Retinal pigment epithelial cell (primary cell): ENCODE results near the gene FBLN5.
"Not testable (repeated sequence)": the region's sequence is repeated elsewhere in the genome, so short reads cannot be mapped to it uniquely, and the experiment has no call there.

Experiments
- DNase-seq: peaks from one replicate; pipeline ENCODE4 v3.0.0-alpha.2; 2010; ENCODE audit warnings: low read depth
- H3K4me3 ChIP-seq: 2 replicates; pipeline ENCODE4 v1.5.1; 2011; ENCODE audit warnings: mild to moderate bottlenecking, low read length, control low read depth, moderate library complexity
- TF ChIP-seq, protein P1 (sequence below): conservative IDR thresholded peaks from 2 replicates; pipeline ENCODE4 v1.5.1; 2011; ENCODE audit warnings: low read depth, low read length, control low read depth, inconsistent platforms

FBLN5 gene

GRCh38 chr14:91872011-91872501, 75.4 kb downstream of the FBLN5 start:
- TF ChIP-seq, protein P1, sequence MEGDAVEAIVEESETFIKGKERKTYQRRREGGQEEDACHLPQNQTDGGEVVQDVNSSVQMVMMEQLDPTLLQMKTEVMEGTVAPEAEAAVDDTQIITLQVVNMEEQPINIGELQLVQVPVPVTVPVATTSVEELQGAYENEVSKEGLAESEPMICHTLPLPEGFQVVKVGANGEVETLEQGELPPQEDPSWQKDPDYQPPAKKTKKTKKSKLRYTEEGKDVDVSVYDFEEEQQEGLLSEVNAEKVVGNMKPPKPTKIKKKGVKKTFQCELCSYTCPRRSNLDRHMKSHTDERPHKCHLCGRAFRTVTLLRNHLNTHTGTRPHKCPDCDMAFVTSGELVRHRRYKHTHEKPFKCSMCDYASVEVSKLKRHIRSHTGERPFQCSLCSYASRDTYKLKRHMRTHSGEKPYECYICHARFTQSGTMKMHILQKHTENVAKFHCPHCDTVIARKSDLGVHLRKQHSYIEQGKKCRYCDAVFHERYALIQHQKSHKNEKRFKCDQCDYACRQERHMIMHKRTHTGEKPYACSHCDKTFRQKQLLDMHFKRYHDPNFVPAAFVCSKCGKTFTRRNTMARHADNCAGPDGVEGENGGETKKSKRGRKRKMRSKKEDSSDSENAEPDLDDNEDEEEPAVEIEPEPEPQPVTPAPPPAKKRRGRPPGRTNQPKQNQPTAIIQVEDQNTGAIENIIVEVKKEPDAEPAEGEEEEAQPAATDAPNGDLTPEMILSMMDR, result no peak
- no peak overlapping the region for H3K4me3 ChIP-seq
- no peak for DNase-seq

GRCh38 chr14:91871401-91871800, 76.1 kb downstream of the FBLN5 start:
- not testable (repeated sequence) for H3K4me3 ChIP-seq, DNase-seq

DNA sequence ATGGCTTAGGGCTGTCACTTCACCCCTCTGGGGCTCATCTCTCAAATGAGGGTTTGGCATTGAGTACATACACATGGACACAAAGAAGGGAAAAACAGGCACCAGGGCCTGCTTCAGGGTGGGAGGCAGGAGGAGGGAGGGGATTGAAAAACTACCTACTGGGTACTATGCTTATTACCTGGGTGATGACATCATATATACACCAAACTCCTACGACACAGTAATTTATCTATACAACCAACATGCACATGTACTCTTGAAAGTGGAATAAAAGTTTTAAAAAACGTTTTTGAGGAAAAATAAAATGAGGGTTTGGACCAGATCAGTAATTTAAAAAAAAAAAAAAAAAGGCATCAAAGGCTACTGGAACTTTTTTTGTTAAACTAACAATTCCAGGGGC, 76.6 kb downstream of the FBLN5 start:
- no peak overlapping the region for H3K4me3 ChIP-seq
- TF ChIP-seq, protein P1, result no peak
- DNase-seq, result no peak

- TF ChIP-seq, protein P1, result no peak
- no peak overlapping the region for H3K4me3 ChIP-seq
- no peak for DNase-seq
These were observed 77.5 kb downstream of the FBLN5 start for GRCh38 chr14:91870001-91870400.

DNA sequence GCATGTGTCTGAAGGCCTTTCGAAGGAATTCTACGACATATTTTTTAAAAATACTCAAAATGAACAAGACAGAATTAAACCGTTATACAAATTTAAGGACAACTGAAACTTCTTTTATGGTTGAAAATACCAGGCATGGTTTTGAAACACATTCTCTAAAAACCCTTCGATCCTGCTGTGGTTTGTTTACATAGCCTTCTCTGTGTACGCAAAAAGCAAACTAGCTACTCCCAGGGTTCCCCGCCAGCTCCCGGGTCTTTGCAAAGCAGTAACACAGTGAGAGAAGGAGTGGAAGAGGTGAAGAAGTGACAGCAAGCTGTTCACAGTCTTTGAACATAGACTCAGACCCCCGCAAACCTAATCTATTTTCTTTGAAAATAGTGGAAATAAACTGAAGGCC, 77.9 kb downstream of the FBLN5 start:
- DNase-seq, result no peak
- no peak overlapping the region for H3K4me3 ChIP-seq
- TF ChIP-seq, protein P1, result no peak

- H3K4me3 ChIP-seq, result no peak within 1 kb of the TSS
- DNase-seq, result no peak
- TF ChIP-seq, protein P1, result no peak
These were observed 80.0 kb downstream of the FBLN5 start, which contains the start of gene TC2N for GRCh38 chr14:91867316-91867988. Gene TC2N (minus strand): TSS chr14:91867536. CDS start chr14:91813769, 53,767 bp downstream.

DNA sequence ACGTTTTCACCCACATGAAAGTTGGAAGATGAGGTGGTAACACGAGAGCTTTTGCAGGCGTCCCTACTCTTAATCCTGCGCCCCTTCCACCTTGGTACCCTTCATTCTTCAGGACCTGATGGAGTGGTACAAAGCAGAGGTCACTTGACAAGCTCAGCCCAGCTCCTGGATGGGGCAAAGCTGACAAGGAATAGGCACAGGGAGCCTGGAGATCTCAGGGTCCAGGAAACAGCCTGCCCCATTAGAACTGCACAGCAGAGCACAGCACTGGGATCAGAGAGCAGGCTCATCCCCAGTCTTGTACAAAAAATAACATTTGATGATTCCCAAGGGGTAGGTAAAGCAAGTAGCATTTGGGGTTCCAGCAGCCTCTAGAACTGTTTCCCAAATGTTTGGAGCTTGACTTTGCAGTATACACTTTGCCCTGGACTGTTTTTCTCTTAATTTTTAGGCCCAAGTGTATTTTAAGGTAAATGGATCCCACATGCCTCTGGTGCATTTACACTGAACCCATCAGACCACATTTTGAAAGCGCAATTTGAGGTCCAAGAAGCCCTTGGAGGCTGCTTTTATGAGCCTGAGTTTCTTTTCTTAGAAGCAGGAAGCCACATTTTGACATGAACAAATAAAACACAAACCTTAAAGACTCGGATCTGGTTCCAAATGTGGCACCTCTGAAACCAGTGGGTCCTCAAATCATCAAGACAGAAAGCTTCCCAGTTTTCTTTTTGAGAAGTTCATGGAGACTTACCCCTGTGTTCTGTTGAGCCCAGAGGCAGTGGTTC, 80.8 kb downstream of the FBLN5 start:
- TF ChIP-seq, protein P1, result no peak
- no peak overlapping the region for H3K4me3 ChIP-seq
- no peak for DNase-seq
